Stimulated activated CD4-positive, alpha-beta T cell treated with anti-CD3 and anti-CD28 coated beads, Interleukin-4, amount 100 ng/mL, for 4 hours (primary cell): Measurements from ENCODE around the gene GALNT12.

Source experiments
- DNase-seq, 2 experiments: peaks; one replicate each; pipeline ENCODE4 v3.0.0-alpha.2; 2020

GALNT12 gene

GRCh38 chr9:98805506-98806272 lies 1.8 kb upstream of the GALNT12 start:
- no peak for DNase-seq

- DNase-seq: no peak
Observed at GRCh38 chr9:98806394-98807035, 955 bp upstream of the GALNT12 start.

GRCh38 chr9:98807814-98808195 lies 335 bp downstream of the GALNT12 start:
- DNase-seq: peak in 1 of 2 experiments; percentile 21

- DNase-seq: no peak
Observed at GRCh38 chr9:98808411-98808815, 943 bp downstream of the GALNT12 start.

- DNase-seq: no peak
Observed at GRCh38 chr9:98808875-98809274, 1.4 kb downstream of the GALNT12 start.

GRCh38 chr9:98809311-98810101 lies 2.0 kb downstream of the GALNT12 start:
- DNase-seq: no peak

GRCh38 chr9:98810102-98810842 lies 2.8 kb downstream of the GALNT12 start:
- DNase-seq: no peak

- DNase-seq: no peak
Observed at GRCh38 chr9:98811051-98811650, 3.7 kb downstream of the GALNT12 start.

- no peak for DNase-seq
Observed at GRCh38 chr9:98815391-98815951, 8.0 kb downstream of the GALNT12 start.

- DNase-seq: no peak
Observed at GRCh38 chr9:98818764-98819163, 11.3 kb downstream of the GALNT12 start.

- no peak for DNase-seq
Observed at GRCh38 chr9:98819231-98819630, 11.8 kb downstream of the GALNT12 start.

GRCh38 chr9:98821831-98822230 lies 14.4 kb downstream of the GALNT12 start:
- no peak for DNase-seq

GRCh38 chr9:98822661-98823060 lies 15.2 kb downstream of the GALNT12 start:
- DNase-seq: no peak

- DNase-seq: no peak
Observed at GRCh38 chr9:98823666-98824334, 16.3 kb downstream of the GALNT12 start.

GRCh38 chr9:98825414-98825813 lies 17.9 kb downstream of the GALNT12 start:
- DNase-seq: no peak

- no peak for DNase-seq
Observed at GRCh38 chr9:98826716-98827115, 19.2 kb downstream of the GALNT12 start.

GRCh38 chr9:98829766-98830165 lies 22.3 kb downstream of the GALNT12 start:
- DNase-seq: no peak

- DNase-seq: no peak
Observed at GRCh38 chr9:98830554-98830953, 23.1 kb downstream of the GALNT12 start.

- DNase-seq: no peak
Observed at GRCh38 chr9:98831696-98832095, 24.2 kb downstream of the GALNT12 start.

- no peak for DNase-seq
Observed at GRCh38 chr9:98832768-98833089, 25.3 kb downstream of the GALNT12 start.

GRCh38 chr9:98833090-98833956 lies 25.9 kb downstream of the GALNT12 start:
- no peak for DNase-seq
